AG09309 (cell line): Measurements from ENCODE around the gene PIMREG.

ENCODE experiments used
- DNase-seq: peaks from one replicate; pipeline ENCODE4 v3.0.0-alpha.2; 2010; ENCODE audit warnings: low read depth
- H3K4me3 ChIP-seq: 2 replicates; pipeline ENCODE4 v1.5.1; 2011; ENCODE audit warnings: mild to moderate bottlenecking, low read depth, low read length, moderate library complexity; ENCODE audit not compliant: control insufficient read depth
- CTCF ChIP-seq: IDR thresholded peaks from 2 replicates; pipeline ENCODE4 v1.5.1; 2011; ENCODE audit warnings: mild to moderate bottlenecking, low read depth, low read length, inconsistent platforms; ENCODE audit not compliant: insufficient read depth, control insufficient read depth; ENCODE audit errors: missing control alignments

The PIMREG gene

GRCh38 chr17:6485646-6486412, 41.6 kb downstream of the PIMREG start:
- no peak for DNase-seq
- no peak for TF ChIP-seq CTCF
- H3K4me3 ChIP-seq, result no peak overlapping the region

GRCh38 chr17:6487251-6488007, 43.2 kb downstream of the PIMREG start:
- DNase-seq, result no peak
- no peak for TF ChIP-seq CTCF
- H3K4me3 ChIP-seq, result no peak overlapping the region

GRCh38 chr17:6488008-6488539, 43.8 kb downstream of the PIMREG start:
- H3K4me3 ChIP-seq, result no peak overlapping the region
- TF ChIP-seq CTCF, result no peak
- no peak for DNase-seq

- TF ChIP-seq CTCF, result no peak
- DNase-seq, result no peak
- H3K4me3 ChIP-seq, result no peak overlapping the region
Measured at GRCh38 chr17:6489016-6489550, 44.8 kb downstream of the PIMREG start.

- no peak for TF ChIP-seq CTCF
- DNase-seq, result no peak
- no peak overlapping the region for H3K4me3 ChIP-seq
Measured at GRCh38 chr17:6491071-6491700, 46.9 kb downstream of the PIMREG start.
